Natural killer cell (primary cell): Measurements from ENCODE around the gene S100A4. TPM values are rescaled to one million over a fixed set of nuclear protein-coding genes. Genes with fewer than 3 reads are reported as not detected.

ENCODE experiments used
- ATAC-seq, 3 donors: fragments of 150-1000 bp in 2 of 3; fragments of 200-7000 bp in 1 of 3; cut with Tn5 transposase; 1 replicate in 1 of 3; 2 replicates in 2 of 3; pipeline ENCODE4 v1.10.0; 2021; ENCODE audit warnings: mild to moderate bottlenecking in 2 of 3, moderate library complexity in 2 of 3
- DNase-seq, 2 donors: peaks; one replicate each; pipeline versions ENCODE4 v3.0.0 to v3.0.0-alpha.2; 2013 to 2021; ENCODE audit warnings: mixed read lengths in 1 of 2
- H3K27ac ChIP-seq: one replicate; pipeline ENCODE4 v1.5.1; 2013; ENCODE audit warnings: mild to moderate bottlenecking, low read length
- H3K27me3 ChIP-seq: one replicate; pipeline ENCODE4 v1.6.1; 2013; ENCODE audit warnings: low read length; ENCODE audit not compliant: control insufficient read depth, insufficient read depth
- H3K36me3 ChIP-seq: one replicate; pipeline ENCODE4 v1.6.1; 2013; ENCODE audit warnings: low read length; ENCODE audit not compliant: control insufficient read depth, insufficient read depth
- H3K4me1 ChIP-seq: one replicate; pipeline ENCODE4 v1.6.1; 2013; ENCODE audit warnings: low read length; ENCODE audit not compliant: control insufficient read depth, insufficient read depth
- H3K4me3 ChIP-seq: one replicate; pipeline ENCODE4 v1.5.1; 2013; ENCODE audit warnings: low read length
- H3K9me3 ChIP-seq: one replicate; pipeline ENCODE4 v1.6.1; 2013; ENCODE audit warnings: low read length; ENCODE audit not compliant: control insufficient read depth, insufficient read depth
- H3K27ac Mint-ChIP-seq, 2 donors: one replicate each; pipeline ENCODE4 v1.8.0; 2022; ENCODE audit warnings: mild to moderate bottlenecking in 2 of 2, mixed read lengths in 2 of 2, moderate library complexity in 1 of 2
- H3K27me3 Mint-ChIP-seq, 2 donors: one replicate each; pipeline ENCODE4 v1.8.0; 2022; ENCODE audit warnings: low read depth in 2 of 2, mixed read lengths in 2 of 2
- H3K36me3 Mint-ChIP-seq: one replicate; pipeline ENCODE4 v1.8.0; 2022; ENCODE audit warnings: mixed read lengths
- H3K4me1 Mint-ChIP-seq, 2 donors: one replicate each; pipeline ENCODE4 v1.8.0; 2022; ENCODE audit warnings: mixed read lengths in 2 of 2
- H3K4me3 Mint-ChIP-seq: one replicate; pipeline ENCODE4 v1.8.0; 2022; ENCODE audit warnings: mild to moderate bottlenecking, moderate library complexity, mixed read lengths
- H3K9me3 Mint-ChIP-seq, 2 donors: one replicate each; pipeline ENCODE4 v1.8.0; 2022; ENCODE audit warnings: mixed read lengths in 2 of 2
- WGBS: methylation state at CpG from one replicate; pipeline ENCODE4 v1.1.7; 2013; ENCODE audit warnings: missing lambda C conversion rate; ENCODE audit not compliant: insufficient coverage; 5-methylcytosine and 5-hydroxymethylcytosine counted together
- intact Hi-C: fragments of 100-400 bp; cut with micrococcal nuclease; formaldehyde crosslinking; loops from one replicate; pipeline ENCODE4 v1.14.2; 2022
- total RNA-seq, 4 donors: library from RNA; stranded (reverse); fragments of 120-200 nt in 1 of 4; gene quantifications; one replicate each; pipeline versions ENCODE4 v1.2.3 to v1.2.4, GENCODE V29; 2013 to 2022
- TF ChIP-seq, protein P1 (sequence below): fragments of 200-600 bp; IDR thresholded peaks from one replicate; pipeline ENCODE4 v1.8.0; 2022; ENCODE audit warnings: antibody characterized with exemption

The S100A4 gene
- total RNA-seq, 3 donors from 2014 or later (not counting 1 experiment from before 2014, with no cell fraction given): 509 to 689 (median 597) TPM

DNA sequence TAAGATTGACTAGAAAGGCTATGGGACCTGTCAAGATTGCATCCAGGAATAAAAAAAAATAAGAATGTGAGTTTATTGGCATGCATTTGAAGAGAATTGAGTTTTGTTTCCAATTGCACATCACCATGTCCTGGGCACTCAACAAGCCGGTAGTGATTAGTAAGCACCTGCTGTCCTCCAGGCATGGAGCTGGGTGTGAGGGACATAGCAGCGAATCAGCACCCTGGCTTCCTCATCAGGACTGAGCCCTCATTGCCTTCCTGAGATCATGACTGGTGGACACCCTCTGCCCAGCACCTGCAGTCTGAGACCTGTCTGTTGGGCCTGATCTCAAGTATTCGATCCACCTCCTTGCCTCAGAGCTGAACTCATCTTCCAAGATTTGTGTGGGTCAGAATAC is 36.6 kb downstream of the S100A4 start:
- H3K36me3 ChIP-seq: no peaks in the 10 kb centered on the region
- H3K27ac ChIP-seq: no peak overlapping the region
- peaks cover 0 to 6% of the 10 kb centered on the region in 2 donors for H3K4me1 Mint-ChIP-seq
- H3K27ac Mint-ChIP-seq: peak overlapping the region in 1 of 2 donors; percentile 9
- H3K36me3 Mint-ChIP-seq: no peaks in the 10 kb centered on the region
- H3K27me3 ChIP-seq: no peaks in the 10 kb centered on the region
- no peak for ATAC-seq
- WGBS: 94% methylated on average over 3 of the region's 3 CpGs
- H3K9me3 ChIP-seq: no peaks in the 10 kb centered on the region
- no peak for DNase-seq
- peaks cover 3% of the 10 kb centered on the region for H3K4me1 ChIP-seq
- H3K27me3 Mint-ChIP-seq: no peaks in the 10 kb centered on the region
- no peak overlapping the region for H3K4me3 ChIP-seq
- no peak overlapping the region for H3K4me3 Mint-ChIP-seq
- intact Hi-C loops: no loop called here
- no peaks in the 10 kb centered on the region for H3K9me3 Mint-ChIP-seq
- TF ChIP-seq, protein P1, sequence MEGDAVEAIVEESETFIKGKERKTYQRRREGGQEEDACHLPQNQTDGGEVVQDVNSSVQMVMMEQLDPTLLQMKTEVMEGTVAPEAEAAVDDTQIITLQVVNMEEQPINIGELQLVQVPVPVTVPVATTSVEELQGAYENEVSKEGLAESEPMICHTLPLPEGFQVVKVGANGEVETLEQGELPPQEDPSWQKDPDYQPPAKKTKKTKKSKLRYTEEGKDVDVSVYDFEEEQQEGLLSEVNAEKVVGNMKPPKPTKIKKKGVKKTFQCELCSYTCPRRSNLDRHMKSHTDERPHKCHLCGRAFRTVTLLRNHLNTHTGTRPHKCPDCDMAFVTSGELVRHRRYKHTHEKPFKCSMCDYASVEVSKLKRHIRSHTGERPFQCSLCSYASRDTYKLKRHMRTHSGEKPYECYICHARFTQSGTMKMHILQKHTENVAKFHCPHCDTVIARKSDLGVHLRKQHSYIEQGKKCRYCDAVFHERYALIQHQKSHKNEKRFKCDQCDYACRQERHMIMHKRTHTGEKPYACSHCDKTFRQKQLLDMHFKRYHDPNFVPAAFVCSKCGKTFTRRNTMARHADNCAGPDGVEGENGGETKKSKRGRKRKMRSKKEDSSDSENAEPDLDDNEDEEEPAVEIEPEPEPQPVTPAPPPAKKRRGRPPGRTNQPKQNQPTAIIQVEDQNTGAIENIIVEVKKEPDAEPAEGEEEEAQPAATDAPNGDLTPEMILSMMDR: no peak

GRCh38 chr1:153507926-153508583 is 37.6 kb downstream of the S100A4 start:
- 98% methylated on average over 4 of the region's 11 CpGs for WGBS
- Histone ChIP-seq H3K9me3 (no peaks in the 10 kb centered on the region), H3K36me3 (no peaks in the 10 kb centered on the region), H3K27ac (no peak overlapping the region), H3K4me1 (peaks cover 3% of the 10 kb centered on the region), H3K27me3 (no peaks in the 10 kb centered on the region), H3K4me3 (no peak overlapping the region)
- Mint-ChIP-seq H3K36me3 (no peaks in the 10 kb centered on the region), H3K27me3 (no peaks in the 10 kb centered on the region), H3K27ac (no peak overlapping the region), H3K4me3 (no peak overlapping the region), H3K9me3 (no peaks in the 10 kb centered on the region), H3K4me1 (peaks cover 0 to 6% of the 10 kb centered on the region in 2 donors)
- ATAC-seq: no peak
- DNase-seq: no peak
- TF ChIP-seq, protein P1: no peak
- intact Hi-C loops: no loop called here

DNA sequence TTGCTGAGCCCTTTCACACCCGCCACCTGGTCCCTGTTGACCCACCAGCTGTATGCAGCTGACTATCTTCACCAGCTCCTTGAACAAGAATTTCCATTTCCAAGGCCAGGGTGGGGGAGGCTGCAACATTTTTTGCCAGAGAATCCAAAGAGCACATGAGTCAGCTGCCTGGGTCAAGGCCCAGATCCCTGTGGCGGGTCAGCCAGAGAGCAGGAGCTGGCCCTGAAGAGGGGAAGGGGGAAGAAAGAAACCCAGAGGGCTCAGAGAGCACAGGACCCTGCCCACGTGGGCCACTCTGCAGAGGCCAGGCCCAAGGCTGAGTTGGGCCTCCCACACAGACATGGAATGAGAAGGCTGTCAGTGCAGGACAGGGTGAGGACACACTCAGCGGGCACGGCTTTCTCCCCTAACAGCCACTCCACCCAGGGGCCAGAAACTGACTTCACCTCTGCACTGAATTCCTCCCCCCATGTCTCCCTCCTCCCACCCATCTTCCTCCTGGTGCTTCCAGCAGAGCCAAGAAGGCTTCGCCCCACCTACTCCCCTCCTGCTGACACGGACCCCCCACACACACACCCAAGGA is 38.7 kb downstream of the S100A4 start:
- H3K36me3 Mint-ChIP-seq: no peaks in the 10 kb centered on the region
- peaks cover 3% of the 10 kb centered on the region for H3K4me1 ChIP-seq
- TF ChIP-seq, protein P1: no peak
- 88% methylated on average over 7 of the region's 7 CpGs for WGBS
- no peaks in the 10 kb centered on the region for H3K9me3 ChIP-seq
- ATAC-seq (no peak), DNase-seq (no peak)
- no peaks in the 10 kb centered on the region for H3K27me3 Mint-ChIP-seq
- no peaks in the 10 kb centered on the region for H3K9me3 Mint-ChIP-seq
- H3K27ac Mint-ChIP-seq: no peak overlapping the region
- peaks cover 0 to 6% of the 10 kb centered on the region in 2 donors for H3K4me1 Mint-ChIP-seq
- no peaks in the 10 kb centered on the region for H3K27me3 ChIP-seq
- H3K36me3 ChIP-seq: no peaks in the 10 kb centered on the region
- no peak overlapping the region for H3K27ac ChIP-seq
- no peak overlapping the region for H3K4me3 Mint-ChIP-seq
- intact Hi-C loops: no loop called here
- no peak overlapping the region for H3K4me3 ChIP-seq
